ENCODE results near the gene TCAP. TPM values are rescaled to one million over a fixed set of nuclear protein-coding genes. Genes with fewer than 3 reads are reported as not detected.

The TCAP gene
- total RNA-seq: 0.29 and 0.36 TPM in 2 replicates

DNA sequence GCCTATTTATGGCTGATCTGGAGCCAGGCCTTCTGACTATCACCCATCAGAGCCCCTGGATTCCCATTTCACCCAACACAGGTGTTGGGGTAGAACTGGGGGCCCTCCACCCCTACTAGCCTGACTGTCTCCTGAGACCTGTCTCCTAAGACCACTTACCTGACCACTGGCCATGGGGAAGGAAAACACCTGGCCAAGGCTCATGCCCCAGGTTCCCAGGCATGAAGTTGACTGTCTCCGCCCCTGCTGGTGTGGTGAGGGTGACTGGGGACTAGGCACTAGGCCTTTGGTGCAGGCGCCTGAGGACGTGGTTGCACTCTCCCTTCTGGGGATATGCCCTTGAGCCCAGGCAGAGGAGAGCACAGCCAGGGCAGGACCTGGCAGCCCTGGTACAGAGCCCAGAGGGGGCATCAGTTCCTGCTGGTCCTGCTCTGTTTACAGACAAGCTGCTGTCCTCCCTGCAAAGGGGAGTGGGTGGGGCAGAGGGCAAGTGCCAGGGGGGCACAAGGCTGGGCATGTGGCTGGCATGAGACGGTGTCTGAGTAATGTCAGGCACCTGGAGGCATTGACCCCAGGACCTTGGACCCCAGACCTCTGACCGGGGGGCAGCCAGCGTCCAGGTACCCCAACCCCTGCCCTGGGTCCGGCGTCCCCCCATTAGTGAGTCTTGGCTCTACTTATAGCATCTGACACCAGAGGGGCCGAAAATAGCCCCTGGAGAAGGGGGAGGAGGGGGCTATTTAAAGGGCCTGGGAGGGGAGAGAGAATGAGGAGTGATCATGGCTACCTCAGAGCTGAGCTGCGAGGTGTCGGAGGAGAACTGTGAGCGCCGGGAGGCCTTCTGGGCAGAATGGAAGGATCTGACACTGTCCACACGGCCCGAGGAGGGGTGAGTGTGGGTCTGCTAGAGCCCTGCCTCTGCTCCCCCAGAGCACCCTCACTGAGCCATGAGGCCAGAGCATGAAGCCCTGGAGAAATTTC lies at the start of gene TCAP:
Gene TCAP, plus strand, starts transcription at position 769 of the 981 bp plus-strand sequence. Its CDS starts 11 bp downstream, at position 780.
- no peak within 1 kb of the TSS for H3K27ac ChIP-seq (ENCODE audit: low read depth, low read length)
- DNase-seq (ENCODE audit: insufficient read length, low spot score, missing footprints): peak; percentile 78
- no peaks in the 10 kb centered on the region for H3K9me3 ChIP-seq (ENCODE audit: low read depth, low read length)
- peaks cover 6% of the 10 kb centered on the region for H4K20me1 ChIP-seq (ENCODE audit: insufficient read depth, low read length)
- peaks cover 49% of the 10 kb centered on the region for H3K27me3 ChIP-seq (ENCODE audit: insufficient read depth, low read length)
- no peak within 1 kb of the TSS for H3K4me3 ChIP-seq (ENCODE audit: insufficient read depth, low read length)
- TF ChIP-seq, protein P1, sequence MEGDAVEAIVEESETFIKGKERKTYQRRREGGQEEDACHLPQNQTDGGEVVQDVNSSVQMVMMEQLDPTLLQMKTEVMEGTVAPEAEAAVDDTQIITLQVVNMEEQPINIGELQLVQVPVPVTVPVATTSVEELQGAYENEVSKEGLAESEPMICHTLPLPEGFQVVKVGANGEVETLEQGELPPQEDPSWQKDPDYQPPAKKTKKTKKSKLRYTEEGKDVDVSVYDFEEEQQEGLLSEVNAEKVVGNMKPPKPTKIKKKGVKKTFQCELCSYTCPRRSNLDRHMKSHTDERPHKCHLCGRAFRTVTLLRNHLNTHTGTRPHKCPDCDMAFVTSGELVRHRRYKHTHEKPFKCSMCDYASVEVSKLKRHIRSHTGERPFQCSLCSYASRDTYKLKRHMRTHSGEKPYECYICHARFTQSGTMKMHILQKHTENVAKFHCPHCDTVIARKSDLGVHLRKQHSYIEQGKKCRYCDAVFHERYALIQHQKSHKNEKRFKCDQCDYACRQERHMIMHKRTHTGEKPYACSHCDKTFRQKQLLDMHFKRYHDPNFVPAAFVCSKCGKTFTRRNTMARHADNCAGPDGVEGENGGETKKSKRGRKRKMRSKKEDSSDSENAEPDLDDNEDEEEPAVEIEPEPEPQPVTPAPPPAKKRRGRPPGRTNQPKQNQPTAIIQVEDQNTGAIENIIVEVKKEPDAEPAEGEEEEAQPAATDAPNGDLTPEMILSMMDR (IDR thresholded peaks at IDR 0.05; ENCODE audit: extremely low read depth, low read depth, low read length): no peak
- no peak within 1 kb of the TSS for H2AFZ ChIP-seq (ENCODE audit: low read length)
- peaks cover 4% of the 10 kb centered on the region for H3K36me3 ChIP-seq (ENCODE audit: insufficient read depth, low read length)
- H3K4me1 ChIP-seq (ENCODE audit: insufficient read depth, low read length): no peaks in the 10 kb centered on the region
- no peaks in the 10 kb centered on the region for H3K79me2 ChIP-seq (ENCODE audit: insufficient read depth, low read length)
- H3K4me2 ChIP-seq (ENCODE audit: insufficient read depth, low read length): no peak within 1 kb of the TSS

- DNase-seq (ENCODE audit: insufficient read length, low spot score, missing footprints): no peak
- Histone ChIP-seq H2AFZ (ENCODE audit: low read length) (no peak overlapping the region), H3K4me3 (ENCODE audit: insufficient read depth, low read length) (no peak overlapping the region), H4K20me1 (ENCODE audit: insufficient read depth, low read length) (no peaks in the 10 kb centered on the region), H3K27ac (ENCODE audit: low read depth, low read length) (no peak overlapping the region), H3K79me2 (ENCODE audit: insufficient read depth, low read length) (no peaks in the 10 kb centered on the region), H3K4me2 (ENCODE audit: insufficient read depth, low read length) (no peak overlapping the region), H3K4me1 (ENCODE audit: insufficient read depth, low read length) (no peaks in the 10 kb centered on the region), H3K9me3 (ENCODE audit: low read depth, low read length) (no peaks in the 10 kb centered on the region), H3K27me3 (ENCODE audit: insufficient read depth, low read length) (peaks cover 32% of the 10 kb centered on the region), H3K36me3 (ENCODE audit: insufficient read depth, low read length) (no peaks in the 10 kb centered on the region)
- TF ChIP-seq, protein P1 (IDR thresholded peaks at IDR 0.05; ENCODE audit: extremely low read depth, low read depth, low read length): no peak
Measured at GRCh38 chr17:39615434-39615833, 49.7 kb upstream of the TCAP start.

- no peak for DNase-seq (ENCODE audit: insufficient read length, low spot score, missing footprints)
- no peaks in the 10 kb centered on the region for H4K20me1 ChIP-seq (ENCODE audit: insufficient read depth, low read length)
- peaks cover 30% of the 10 kb centered on the region for H3K27me3 ChIP-seq (ENCODE audit: insufficient read depth, low read length)
- no peak overlapping the region for H3K27ac ChIP-seq (ENCODE audit: low read depth, low read length)
- no peak overlapping the region for H2AFZ ChIP-seq (ENCODE audit: low read length)
- H3K36me3 ChIP-seq (ENCODE audit: insufficient read depth, low read length): no peaks in the 10 kb centered on the region
- no peaks in the 10 kb centered on the region for H3K9me3 ChIP-seq (ENCODE audit: low read depth, low read length)
- H3K4me3 ChIP-seq (ENCODE audit: insufficient read depth, low read length): peak overlapping the region; percentile 72
- TF ChIP-seq, protein P1 (IDR thresholded peaks at IDR 0.05; ENCODE audit: extremely low read depth, low read depth, low read length): no peak
- H3K79me2 ChIP-seq (ENCODE audit: insufficient read depth, low read length): no peaks in the 10 kb centered on the region
- peaks cover under 1% of the 10 kb centered on the region for H3K4me1 ChIP-seq (ENCODE audit: insufficient read depth, low read length)
- peak overlapping the region; percentile 95 for H3K4me2 ChIP-seq (ENCODE audit: insufficient read depth, low read length)
Measured at GRCh38 chr17:39617100-39617445, 48.1 kb upstream of the TCAP start.
